Left lung (tissue), 10 donors: ENCODE results near the gene CCDC74B. TPM values are rescaled to one million over a fixed set of nuclear protein-coding genes. Genes with fewer than 3 reads are reported as not detected.
A peak's percentile ranks its signal among the peaks of the same experiment; 100 is the strongest.
"Not testable (repeated sequence)": the region's sequence is repeated elsewhere in the genome, so short reads cannot be mapped to it uniquely, and the experiment has no call there.

ENCODE experiments used
- ATAC-seq: fragments of 200-7000 bp; cut with Tn5 transposase; one replicate; pipeline ENCODE4 v1.9.1; 2020; ENCODE audit warnings: moderate library complexity
- DNase-seq, 4 donors: peaks; one replicate each; pipeline ENCODE4 v3.0.0-alpha.2; 2013 to 2020
- H3K27ac ChIP-seq, 2 donors: fragments of 200-600 bp; sonication (generic) in 1 of 2; one replicate each; pipeline versions ENCODE4 v1.5.0 to v1.8.0; 2020 to 2021
- H3K27me3 ChIP-seq, 2 donors: fragments of 200-600 bp; sonication (generic) in 1 of 2; one replicate each; pipeline versions ENCODE4 v1.5.0 to v1.8.0; 2020 to 2021
- H3K36me3 ChIP-seq, 2 donors: fragments of 200-600 bp; sonication (generic) in 1 of 2; one replicate each; pipeline versions ENCODE4 v1.5.0 to v1.8.0; 2020 to 2021
- H3K4me1 ChIP-seq, 2 donors: fragments of 200-600 bp; one replicate each; pipeline ENCODE4 v1.8.0; 2021
- H3K4me3 ChIP-seq, 2 donors: fragments of 200-600 bp; sonication (generic) in 1 of 2; one replicate each; pipeline versions ENCODE4 v1.5.0 to v1.8.0; 2020 to 2021; ENCODE audit warnings: mild to moderate bottlenecking in 1 of 2
- H3K9me3 ChIP-seq, 2 donors: fragments of 200-600 bp; sonication (generic) in 1 of 2; one replicate each; pipeline versions ENCODE4 v1.5.0 to v1.8.0; 2020 to 2021
- intact Hi-C, 2 donors: fragments of 100-400 bp; cut with DNase I; formaldehyde crosslinking; loops; one replicate each; pipeline versions ENCODE4 v1.11.2 to v1.14.2; 2022
- polyA plus RNA-seq, 6 donors: library from polyadenylated mRNA; unstranded; fragments of 120-200 nt; gene quantifications; one replicate each; pipeline ENCODE4 v1.2.1, GENCODE V29; 2013; ENCODE audit not compliant: insufficient read length in 6 of 6
- total RNA-seq, 2 donors: library from RNA; stranded (reverse); fragmentation: NEBNext Ultra II Directional; extraction: Animal tissue kit (Norgen Biotek cat#: 25700); gene quantifications; one replicate each; pipeline ENCODE4 v1.2.1, GENCODE V29; 2021
- TF ChIP-seq, protein P1 (sequence below), 2 donors: fragments of 200-600 bp; sonication (generic) in 1 of 2; IDR thresholded peaks; one replicate each; pipeline versions ENCODE4 v1.5.0 to v1.8.0; 2021; ENCODE audit warnings: antibody characterized with exemption in 2 of 2
- donor health status: DM: no; HTN: yes; CAD: no.
- donor health status: DM: no; HTN: no; CAD: no.

CCDC74B gene
- total and polyA plus RNA-seq, 8 donors, result 1.1 to 5.0 (median 4.2) TPM

DNA sequence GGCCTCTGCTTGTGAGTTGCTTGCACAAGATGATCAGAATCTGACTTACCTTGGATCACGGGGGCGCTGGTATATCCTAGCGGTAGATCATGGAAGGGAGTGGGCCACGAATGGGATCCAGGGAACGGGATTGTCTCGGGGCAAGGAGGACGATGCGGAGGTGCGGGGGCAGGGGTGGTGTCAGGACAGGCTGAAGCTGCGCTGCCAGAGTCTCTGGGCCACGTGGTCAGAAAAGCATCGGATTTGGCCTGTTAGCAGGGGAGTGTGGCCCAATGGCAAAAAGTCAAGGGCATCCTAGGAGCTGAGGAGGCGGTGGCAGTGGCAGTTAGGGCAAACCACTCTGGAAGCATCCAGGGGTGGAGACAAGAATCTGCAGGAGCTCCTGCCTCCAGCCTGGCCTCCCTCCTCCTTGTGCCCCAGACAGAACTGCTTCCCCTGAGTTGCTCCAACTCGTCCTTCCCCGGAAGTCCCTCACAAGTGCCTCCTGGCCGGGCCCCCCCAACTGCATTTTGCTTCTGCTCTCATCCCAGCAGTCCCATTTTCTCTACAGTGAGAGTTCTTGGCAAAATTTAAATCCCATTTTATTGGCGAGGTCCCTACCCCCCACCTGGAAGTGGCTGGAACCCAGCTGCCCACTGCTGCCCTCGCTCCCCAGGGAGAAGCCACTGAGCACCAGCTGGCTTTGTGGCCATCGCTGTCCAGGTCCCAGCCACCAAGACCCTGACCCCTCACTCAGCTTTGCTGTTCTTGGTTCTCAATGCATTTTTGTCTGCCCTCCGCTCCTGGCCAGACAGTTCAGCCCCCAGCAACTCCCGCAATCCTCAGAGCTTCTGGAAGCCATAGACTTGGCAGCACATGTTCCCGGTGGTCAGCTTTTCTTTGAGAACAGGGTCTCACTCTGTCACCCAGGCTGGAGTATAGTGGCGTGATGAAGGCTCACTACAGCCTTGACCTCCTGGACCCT lies 5.6 kb upstream of the CCDC74B start:
- intact Hi-C loops, result no loop called here
- Histone ChIP-seq H3K4me3 (no peak overlapping the region), H3K9me3 (no peaks in the 10 kb centered on the region), H3K36me3 (peaks cover 0 to 42% of the 10 kb centered on the region in 2 donors), H3K27me3 (peaks cover 0 to 21% of the 10 kb centered on the region in 2 donors), H3K27ac (no peak overlapping the region), H3K4me1 (no peaks in the 10 kb centered on the region)
- DNase-seq (peak in 1 of 4 donors; percentile 72), ATAC-seq (no peak)
- TF ChIP-seq, protein P1, sequence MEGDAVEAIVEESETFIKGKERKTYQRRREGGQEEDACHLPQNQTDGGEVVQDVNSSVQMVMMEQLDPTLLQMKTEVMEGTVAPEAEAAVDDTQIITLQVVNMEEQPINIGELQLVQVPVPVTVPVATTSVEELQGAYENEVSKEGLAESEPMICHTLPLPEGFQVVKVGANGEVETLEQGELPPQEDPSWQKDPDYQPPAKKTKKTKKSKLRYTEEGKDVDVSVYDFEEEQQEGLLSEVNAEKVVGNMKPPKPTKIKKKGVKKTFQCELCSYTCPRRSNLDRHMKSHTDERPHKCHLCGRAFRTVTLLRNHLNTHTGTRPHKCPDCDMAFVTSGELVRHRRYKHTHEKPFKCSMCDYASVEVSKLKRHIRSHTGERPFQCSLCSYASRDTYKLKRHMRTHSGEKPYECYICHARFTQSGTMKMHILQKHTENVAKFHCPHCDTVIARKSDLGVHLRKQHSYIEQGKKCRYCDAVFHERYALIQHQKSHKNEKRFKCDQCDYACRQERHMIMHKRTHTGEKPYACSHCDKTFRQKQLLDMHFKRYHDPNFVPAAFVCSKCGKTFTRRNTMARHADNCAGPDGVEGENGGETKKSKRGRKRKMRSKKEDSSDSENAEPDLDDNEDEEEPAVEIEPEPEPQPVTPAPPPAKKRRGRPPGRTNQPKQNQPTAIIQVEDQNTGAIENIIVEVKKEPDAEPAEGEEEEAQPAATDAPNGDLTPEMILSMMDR (IDR thresholded peaks at IDR 0.05), result no peak

DNA sequence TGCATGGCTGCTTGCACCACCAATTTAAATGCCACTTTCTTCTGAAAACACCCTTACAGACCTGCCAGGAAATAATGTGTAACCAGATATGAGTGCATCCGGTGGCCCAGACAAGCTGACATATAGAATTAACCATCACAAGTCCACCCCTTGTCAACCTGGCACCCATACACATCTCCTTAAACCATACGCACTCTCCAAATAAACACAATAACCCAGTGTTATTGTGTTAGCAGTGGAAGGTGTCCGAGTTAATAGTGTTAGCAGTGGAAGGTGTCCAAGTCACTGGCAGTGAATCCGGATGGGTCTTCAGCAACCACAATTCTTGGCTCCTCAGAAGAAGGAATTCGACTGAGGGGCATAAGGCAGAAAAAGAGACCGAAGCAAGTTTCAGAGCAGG lies 3.6 kb upstream of the CCDC74B start:
- H3K4me1 ChIP-seq, intact Hi-C loops, H3K4me3 ChIP-seq, ATAC-seq, H3K27ac ChIP-seq, H3K9me3 ChIP-seq, DNase-seq: not testable (repeated sequence)
- H3K36me3 ChIP-seq, result peaks cover 0 to 22% of the 10 kb centered on the region in 2 donors
- peaks cover 0 to 40% of the 10 kb centered on the region in 2 donors for H3K27me3 ChIP-seq

DNA sequence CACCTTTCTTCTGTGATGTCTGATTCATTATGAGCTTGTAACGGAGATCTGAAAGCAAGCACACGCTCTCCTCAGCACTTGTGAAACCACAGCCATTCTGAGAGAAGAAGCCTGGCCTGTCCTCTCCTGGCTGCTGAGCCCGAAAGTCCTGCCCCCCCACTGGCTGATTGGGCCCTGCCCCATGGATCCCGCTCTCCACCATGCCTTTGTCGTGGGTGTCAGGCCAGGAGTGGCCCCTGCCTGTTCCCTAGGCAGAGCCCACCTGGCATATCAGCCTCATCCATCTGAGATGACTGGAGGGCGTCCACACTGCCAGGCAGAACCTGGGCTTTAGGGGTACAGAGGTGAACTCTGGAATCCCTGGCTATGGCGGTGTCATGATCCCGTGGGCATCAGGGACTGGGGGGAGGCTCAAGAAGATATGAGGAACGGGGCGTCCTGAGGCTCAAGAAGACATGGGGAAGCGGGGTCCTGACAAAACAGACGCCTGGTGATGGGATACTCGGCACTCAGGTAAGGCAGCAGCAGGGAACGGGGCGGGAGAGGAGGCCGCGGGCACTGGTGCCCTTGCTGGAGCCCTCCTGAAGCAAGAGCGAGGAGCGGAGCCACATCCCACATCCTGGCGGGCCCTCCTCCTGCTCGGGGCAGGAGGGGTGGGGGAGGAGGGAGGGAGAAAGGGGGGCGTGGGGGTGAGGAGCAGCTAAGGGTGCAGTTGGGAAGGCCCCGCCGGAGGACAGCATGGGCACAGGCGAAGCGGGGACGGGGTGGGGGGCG lies 1.5 kb downstream of the CCDC74B start:
- H3K9me3 ChIP-seq, H3K27ac ChIP-seq, intact Hi-C loops, H3K4me1 ChIP-seq, H3K4me3 ChIP-seq, H3K36me3 ChIP-seq, ATAC-seq: not testable (repeated sequence)
- peaks cover 0 to 54% of the 10 kb centered on the region in 2 donors for H3K27me3 ChIP-seq
- DNase-seq, result peak in 1 of 4 donors; percentile 41

DNA sequence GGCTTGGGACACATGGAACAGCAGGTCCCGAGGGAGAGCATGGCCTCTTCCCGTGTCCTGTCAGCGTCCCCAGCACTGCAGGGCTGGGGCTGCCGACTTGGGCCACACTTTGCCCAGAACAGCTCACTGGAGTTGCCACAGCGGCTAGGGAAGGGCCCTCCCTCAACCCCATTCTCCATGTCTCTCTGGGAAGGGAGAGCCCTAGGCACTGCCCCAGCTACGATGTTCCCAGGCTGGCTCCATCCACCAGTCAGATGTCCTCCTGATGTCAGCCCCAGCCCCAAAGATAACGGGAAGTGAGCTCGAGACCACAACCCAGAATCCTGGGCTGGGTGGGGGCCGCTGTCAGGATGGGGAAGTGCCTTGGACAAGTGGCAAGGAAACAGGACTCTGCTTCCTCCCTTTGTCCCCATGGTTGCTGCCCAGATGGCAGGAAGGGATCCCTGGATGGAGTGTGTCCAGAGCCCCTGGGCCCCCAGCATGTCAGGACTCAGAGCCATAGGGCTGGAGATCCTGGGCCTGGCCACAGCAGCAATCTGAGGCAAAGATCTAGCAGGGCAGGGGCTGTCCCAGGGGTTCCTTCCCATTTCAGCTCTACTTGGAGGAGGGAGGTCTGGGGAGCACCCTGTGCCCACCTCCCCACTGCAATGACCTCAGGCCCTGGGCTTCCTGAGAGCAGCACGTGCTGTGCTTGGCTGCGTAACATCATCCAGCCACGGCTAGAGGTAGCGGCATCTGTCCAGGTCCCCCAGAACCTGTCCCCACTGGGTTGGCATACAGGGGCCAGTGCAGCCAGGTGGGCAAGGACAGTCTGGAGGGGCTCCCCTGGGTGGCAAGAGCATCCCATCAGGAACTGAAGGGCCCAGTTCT lies 2.3 kb downstream of the CCDC74B start:
- H3K27ac ChIP-seq, intact Hi-C loops, H3K9me3 ChIP-seq, H3K4me3 ChIP-seq, ATAC-seq, H3K36me3 ChIP-seq, H3K4me1 ChIP-seq: not testable (repeated sequence)
- DNase-seq, result peak in 1 of 4 donors; percentile 29
- peaks cover 0 to 54% of the 10 kb centered on the region in 2 donors for H3K27me3 ChIP-seq

DNA sequence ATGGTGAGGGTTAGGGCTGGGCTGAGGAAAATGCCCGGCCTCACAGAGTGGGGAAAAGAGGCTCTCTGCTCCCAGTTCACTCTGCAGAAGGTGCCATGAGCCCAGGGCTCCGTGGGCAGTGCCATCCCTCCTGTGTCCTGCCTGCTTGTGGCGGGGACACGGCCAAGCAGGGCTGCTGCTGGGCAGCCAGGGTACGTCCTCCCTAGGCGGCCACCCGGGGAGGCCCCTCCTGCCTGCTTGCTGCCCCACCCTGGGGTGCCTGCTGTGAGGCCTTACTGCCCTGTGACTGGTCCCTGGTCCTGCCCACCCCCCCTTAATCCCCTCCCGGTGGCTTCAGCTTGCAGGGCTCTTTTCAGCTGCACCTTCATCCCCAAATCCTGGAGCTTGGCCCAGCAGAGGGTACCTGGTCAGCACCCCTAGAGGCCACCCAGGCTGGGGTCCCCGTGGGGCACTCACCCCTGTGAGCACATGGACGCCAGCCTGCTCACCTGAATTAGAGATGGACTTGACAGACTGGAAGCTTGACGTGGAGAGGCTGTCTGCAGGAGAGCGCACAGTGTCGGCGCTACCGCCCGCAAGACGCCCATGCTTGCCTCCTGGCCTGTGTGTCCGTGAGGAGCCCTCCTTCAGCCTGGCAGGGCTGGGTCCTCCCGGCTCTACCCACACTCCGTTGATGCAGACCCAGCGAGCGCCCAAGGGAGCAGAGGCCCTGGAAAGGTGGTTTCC lies 3.1 kb downstream of the CCDC74B start:
- H3K4me1 ChIP-seq, intact Hi-C loops, H3K27ac ChIP-seq, H3K4me3 ChIP-seq, ATAC-seq, H3K36me3 ChIP-seq, H3K9me3 ChIP-seq: not testable (repeated sequence)
- peak in 1 of 4 donors; percentile 63 for DNase-seq
- peaks cover 0 to 46% of the 10 kb centered on the region in 2 donors for H3K27me3 ChIP-seq

DNA sequence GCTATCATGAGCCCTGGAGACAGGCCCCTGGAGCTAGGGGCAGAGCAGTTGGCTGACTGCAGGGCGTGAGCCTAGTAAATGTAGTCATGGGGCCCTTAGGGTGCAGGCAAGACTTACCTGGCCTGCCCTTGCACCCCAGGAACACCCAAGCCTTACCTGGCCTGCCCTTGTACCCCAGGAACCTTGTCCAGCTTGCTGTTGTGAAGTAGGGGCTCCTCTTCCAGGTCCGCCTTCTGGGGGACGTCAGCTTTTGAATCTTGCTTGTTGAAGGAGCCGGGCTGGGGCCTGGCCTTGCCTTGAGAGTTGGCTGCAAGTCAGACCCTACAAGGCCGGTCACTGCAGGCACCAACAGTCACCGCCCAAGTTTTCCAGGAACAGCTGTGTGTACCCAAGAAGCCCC lies 3.9 kb downstream of the CCDC74B start:
- ATAC-seq, intact Hi-C loops, H3K36me3 ChIP-seq, DNase-seq, H3K4me3 ChIP-seq, H3K4me1 ChIP-seq, H3K27ac ChIP-seq, H3K9me3 ChIP-seq: not testable (repeated sequence)
- H3K27me3 ChIP-seq, result peaks cover 0 to 38% of the 10 kb centered on the region in 2 donors

DNA sequence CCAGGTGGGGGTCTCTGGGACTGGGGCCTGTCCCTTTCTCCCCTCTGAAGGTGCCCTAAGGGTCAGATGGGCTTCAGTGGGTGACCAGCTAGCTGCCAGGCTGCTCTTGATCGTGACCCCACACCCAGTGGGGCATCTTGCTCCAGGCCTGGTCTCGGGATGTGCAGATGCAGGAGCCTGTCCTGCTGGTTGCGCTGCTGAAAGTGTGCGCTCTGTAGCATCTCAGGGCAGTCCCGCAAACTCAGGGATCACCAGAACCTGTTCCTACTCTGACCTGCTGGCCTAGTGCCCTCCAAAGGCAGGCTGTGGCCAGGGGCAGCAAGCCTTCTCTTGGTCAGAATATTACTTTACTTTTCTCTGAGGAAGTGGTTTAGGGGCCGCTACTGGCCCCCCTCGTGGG lies 4.4 kb downstream of the CCDC74B start:
- H3K4me1 ChIP-seq, H3K9me3 ChIP-seq, H3K27ac ChIP-seq, intact Hi-C loops, DNase-seq, ATAC-seq, H3K4me3 ChIP-seq, H3K36me3 ChIP-seq: not testable (repeated sequence)
- peaks cover 0 to 33% of the 10 kb centered on the region in 2 donors for H3K27me3 ChIP-seq

DNA sequence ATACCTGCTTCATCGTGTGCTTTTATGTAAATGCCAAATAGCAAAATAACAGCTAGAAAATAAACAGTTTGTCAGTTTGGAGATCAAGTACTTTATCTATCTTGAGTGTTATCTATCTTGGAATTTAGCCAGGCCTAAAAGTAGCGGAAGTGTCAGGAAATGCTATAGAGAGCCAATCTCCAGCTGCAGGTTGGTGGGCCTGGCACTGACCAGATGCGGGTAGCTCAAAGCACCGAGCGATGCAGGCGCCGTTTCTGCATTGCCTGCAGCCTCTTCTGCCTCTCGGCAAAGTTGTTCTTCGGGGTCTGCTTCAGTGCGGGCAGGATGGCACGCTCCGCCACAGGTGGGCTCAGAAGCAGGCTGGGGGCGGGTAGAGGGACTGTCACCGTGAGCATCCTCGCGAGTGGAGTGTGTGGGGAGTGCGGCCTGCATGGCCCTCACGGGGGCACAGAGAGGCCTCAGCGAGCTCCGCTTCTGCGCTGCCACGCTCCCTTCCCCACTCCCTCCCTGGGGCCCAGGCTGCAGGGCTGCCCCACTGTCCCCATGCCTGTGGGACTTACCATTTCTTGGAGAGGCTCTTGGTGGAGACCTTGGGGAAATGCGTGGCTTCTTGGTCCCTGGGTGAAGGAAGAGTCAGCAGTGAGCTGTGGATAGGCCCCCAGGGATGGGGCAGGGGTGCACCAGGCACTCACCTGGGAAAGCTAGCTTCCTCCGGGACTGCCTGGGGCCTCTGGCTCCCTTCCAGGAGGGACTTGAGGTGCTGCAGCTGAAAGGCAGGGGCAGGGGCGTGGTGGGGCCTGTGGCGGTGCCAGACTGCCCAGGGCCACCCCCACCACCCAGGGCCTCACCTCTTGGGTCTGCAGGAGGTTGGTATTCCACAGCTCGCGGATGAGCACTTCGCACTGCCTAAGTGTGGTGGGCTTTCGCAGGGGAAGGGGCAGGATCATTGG lies 5.3 kb downstream of the CCDC74B start:
- H3K9me3 ChIP-seq, ATAC-seq, DNase-seq, H3K36me3 ChIP-seq, H3K27ac ChIP-seq, intact Hi-C loops, H3K4me1 ChIP-seq, H3K4me3 ChIP-seq: not testable (repeated sequence)
- peaks cover 0 to 24% of the 10 kb centered on the region in 2 donors for H3K27me3 ChIP-seq

DNA sequence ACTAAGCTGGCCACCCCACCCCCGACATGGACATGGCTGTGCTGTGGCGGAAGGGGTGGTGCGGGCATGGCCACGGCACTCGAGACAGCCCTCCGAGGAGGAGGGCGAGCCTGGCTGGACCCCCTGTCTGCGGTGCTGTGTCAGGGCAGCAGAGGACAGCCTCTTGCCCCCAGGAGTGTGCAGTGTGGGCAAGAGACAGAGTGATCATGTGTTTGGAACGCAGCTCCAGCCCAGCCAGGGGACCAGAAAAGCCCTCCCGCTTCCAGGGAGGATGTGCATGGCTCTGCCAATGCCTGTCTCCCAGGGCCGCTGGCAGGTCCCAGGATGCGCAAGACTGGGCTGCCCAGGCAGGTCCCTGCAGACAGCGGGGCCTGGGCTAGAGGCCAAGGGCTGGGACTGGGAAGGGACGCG lies 6.1 kb downstream of the CCDC74B start:
- H3K4me1 ChIP-seq, H3K4me3 ChIP-seq, H3K36me3 ChIP-seq, ATAC-seq, intact Hi-C loops, H3K9me3 ChIP-seq, DNase-seq, H3K27ac ChIP-seq: not testable (repeated sequence)
- peaks cover 0 to 17% of the 10 kb centered on the region in 2 donors for H3K27me3 ChIP-seq

DNA sequence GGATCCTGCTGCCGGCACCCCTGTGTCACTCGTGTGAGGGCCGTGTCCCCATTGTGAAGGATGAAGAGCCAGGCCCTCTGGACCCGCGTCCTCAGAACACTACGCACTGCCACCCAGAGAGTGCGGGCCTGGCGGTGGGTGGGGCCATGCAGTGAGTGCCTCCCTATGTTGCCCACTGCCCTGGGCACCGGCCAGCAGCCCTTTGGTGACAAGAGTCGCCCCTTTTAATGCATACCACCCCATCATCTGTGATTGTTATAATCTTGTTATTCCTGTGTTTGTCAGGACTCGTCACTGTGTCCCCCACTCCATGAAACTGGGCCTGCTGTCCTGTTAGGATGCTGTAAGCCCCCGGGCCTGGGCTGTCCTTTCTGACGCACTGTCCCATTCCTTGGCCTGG lies 6.6 kb downstream of the CCDC74B start:
- H3K27ac ChIP-seq, H3K4me3 ChIP-seq, H3K9me3 ChIP-seq, DNase-seq, H3K36me3 ChIP-seq, intact Hi-C loops, ATAC-seq, H3K4me1 ChIP-seq: not testable (repeated sequence)
- peaks cover 0 to 16% of the 10 kb centered on the region in 2 donors for H3K27me3 ChIP-seq
